DND-41 (cell line): ENCODE results near the gene IPCEF1.

Experiments
- CTCF ChIP-seq: IDR thresholded peaks from 2 replicates; pipeline ENCODE4 v1.5.1; 2012; ENCODE audit warnings: borderline replicate concordance, low read length, moderate library complexity, mild to moderate bottlenecking; ENCODE audit not compliant: poor library complexity, severe bottlenecking; ENCODE audit errors: extremely low read depth
- EZH2 ChIP-seq: IDR thresholded peaks from 3 replicates; pipeline ENCODE4 v1.6.1; 2012; ENCODE audit warnings: borderline replicate concordance, low read depth, mild to moderate bottlenecking, moderate library complexity, low read length, inconsistent platforms; ENCODE audit not compliant: severe bottlenecking

GRCh38 chr6:154117485-154117884 is 239.1 kb downstream of the IPCEF1 start:
- TF ChIP-seq CTCF (no peak), EZH2 (no peak)
